ENCODE measurements around the gene SYT13.

GRCh38 chr11:45272701-45273100 is 13.4 kb downstream of the SYT13 start:
- no peak for TF ChIP-seq RAD21 (IDR thresholded peaks at IDR 0.05; ENCODE audit: low read depth)
- TF ChIP-seq EGR1 (IDR thresholded peaks at IDR 0.05), result no peak
- no peak for TF ChIP-seq YY1 (IDR thresholded peaks at IDR 0.05; ENCODE audit: low read depth)
- TF ChIP-seq TAF1 (IDR thresholded peaks at IDR 0.05; ENCODE audit: low read depth), result no peak
- TF ChIP-seq EP300 (IDR thresholded peaks at IDR 0.05; ENCODE audit: borderline replicate concordance), result no peak
- TF ChIP-seq REST (IDR thresholded peaks at IDR 0.05; ENCODE audit: low read depth), result no peak
- no peak for TF ChIP-seq USF1 (IDR thresholded peaks at IDR 0.05)
- no peak for TF ChIP-seq FOXM1 (IDR thresholded peaks at IDR 0.05; ENCODE audit: borderline replicate concordance, low read depth)
- no peak for TF ChIP-seq CEBPB (IDR thresholded peaks at IDR 0.05)
- no peak for TF ChIP-seq MAX (IDR thresholded peaks at IDR 0.05)

Measured in Ishikawa (cell line).